HG03439 (cell line): ENCODE data around the gene PLOD3.

Source experiments
- ATAC-seq: cut with Tn5 transposase; IDR thresholded peaks from one replicate; pipeline ENCODE4 v1.9.1; 2021; ENCODE audit warnings: mild to moderate bottlenecking, moderate library complexity; ENCODE audit not compliant: unreplicated experiment

PLOD3 gene

GRCh38 chr7:101239191-101239950 lies 22.0 kb upstream of the PLOD3 start:
- ATAC-seq: no peak

- no peak for ATAC-seq
These were observed 21.1 kb upstream of the PLOD3 start for GRCh38 chr7:101238226-101239182.

GRCh38 chr7:101237206-101238067 lies 20.1 kb upstream of the PLOD3 start, which contains the start of gene CLDN15:
TSS of gene CLDN15 (minus strand) at chr7:101237802. CDS start at chr7:101237581, 221 bp downstream.
- ATAC-seq: no peak

- no peak for ATAC-seq
These were observed 19.0 kb upstream of the PLOD3 start for GRCh38 chr7:101236292-101236835.

- no peak for ATAC-seq
These were observed 18.1 kb upstream of the PLOD3 start for GRCh38 chr7:101235522-101235921.

- no peak for ATAC-seq
These were observed 17.7 kb upstream of the PLOD3 start for GRCh38 chr7:101235050-101235449.

GRCh38 chr7:101234636-101235035 lies 17.3 kb upstream of the PLOD3 start:
- ATAC-seq: no peak

GRCh38 chr7:101233907-101234547 lies 16.6 kb upstream of the PLOD3 start:
- no peak for ATAC-seq

- no peak for ATAC-seq
These were observed 14.9 kb upstream of the PLOD3 start for GRCh38 chr7:101232141-101232850.

- ATAC-seq: no peak
These were observed 14.3 kb upstream of the PLOD3 start for GRCh38 chr7:101231644-101232043.

- no peak for ATAC-seq
These were observed 9.3 kb upstream of the PLOD3 start for GRCh38 chr7:101226721-101227120.

GRCh38 chr7:101225650-101226049 lies 8.3 kb upstream of the PLOD3 start:
- no peak for ATAC-seq

- no peak for ATAC-seq
These were observed 6.1 kb upstream of the PLOD3 start for GRCh38 chr7:101223528-101223927.

GRCh38 chr7:101222275-101222830 lies 5.0 kb upstream of the PLOD3 start:
- ATAC-seq: no peak

- ATAC-seq: no peak
These were observed 2.9 kb upstream of the PLOD3 start for GRCh38 chr7:101220295-101220694.

GRCh38 chr7:101218236-101219125 lies 1.1 kb upstream of the PLOD3 start:
- ATAC-seq: peak; percentile 15

GRCh38 chr7:101216860-101217387 lies 457 bp downstream of the PLOD3 start:
- ATAC-seq: no peak
